NCI-H510A (cell line): ENCODE results near the gene TWNK.
"Not testable (repeated sequence)": the region's sequence is repeated elsewhere in the genome, so short reads cannot be mapped to it uniquely, and the experiment has no call there.

Experiments
- DNase-seq: peaks from one replicate; lab custom pipeline; 2025; lab: John Stamatoyannopoulos, UW

TWNK gene

DNA sequence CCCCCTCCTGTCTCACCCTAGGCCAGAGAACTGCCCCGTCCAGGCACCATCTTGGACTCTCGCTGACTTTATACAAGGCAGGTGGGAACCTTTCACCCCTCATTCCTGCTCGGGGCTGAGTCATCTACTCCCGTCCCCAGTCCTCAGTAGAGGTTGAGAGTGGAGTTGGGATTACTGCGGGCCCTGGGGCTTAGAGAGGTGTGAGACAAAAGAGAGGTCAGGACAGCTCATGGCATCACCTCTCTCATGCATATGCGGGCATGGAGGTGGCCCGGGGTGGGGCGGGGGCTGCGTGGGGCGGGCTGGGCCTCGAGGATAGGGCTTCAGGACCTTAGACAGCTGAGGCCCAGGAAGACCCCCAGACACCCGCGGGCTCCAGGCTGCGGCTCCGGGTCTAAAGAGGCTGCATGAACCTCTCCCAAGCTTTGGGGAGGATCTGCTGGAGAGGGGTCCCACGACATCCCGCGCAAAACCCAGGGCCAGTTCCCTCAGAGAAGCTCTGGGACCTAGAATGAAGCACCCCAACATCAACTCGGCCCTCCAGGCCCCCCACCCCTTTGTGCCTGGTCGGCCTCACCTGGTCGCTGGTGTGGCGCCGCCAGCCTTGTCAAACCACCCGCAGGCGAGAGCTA, 43.3 kb downstream of the TWNK start:
- no peak for DNase-seq

DNA sequence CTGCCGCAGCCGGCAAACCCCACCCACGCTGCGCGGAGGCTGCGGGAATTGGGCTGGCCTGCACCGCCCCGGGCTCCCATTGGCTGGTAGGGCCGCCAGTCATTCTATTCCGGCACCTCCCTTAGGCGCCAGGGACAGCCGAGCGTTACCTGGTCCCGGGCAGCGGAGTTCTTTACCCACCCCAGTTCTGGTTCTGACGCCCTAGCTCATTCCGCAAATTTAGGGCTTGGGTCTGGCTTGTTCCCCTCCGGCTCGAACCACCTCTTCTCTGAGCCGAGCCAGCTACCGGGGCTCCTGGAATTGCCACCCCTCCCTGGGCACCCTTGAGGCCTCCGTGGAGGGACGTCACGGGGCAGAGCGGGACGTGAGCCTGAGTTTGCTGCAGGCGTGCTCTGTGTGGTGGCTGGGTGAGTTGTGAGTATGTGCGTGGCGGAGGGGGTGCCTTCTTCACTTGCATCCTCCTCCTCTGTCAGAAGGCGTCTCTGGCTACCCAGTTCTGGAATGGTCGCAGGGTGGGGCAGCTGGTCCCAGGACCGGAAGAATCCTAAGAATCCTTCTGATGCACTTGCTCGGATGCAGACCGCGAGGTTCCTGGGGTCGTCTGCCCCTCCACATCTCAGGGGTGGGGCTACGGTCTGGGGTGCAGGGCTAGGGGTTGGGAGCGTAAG, 43.9 kb downstream of the TWNK start, which contains the start of the genes PDZD7 and SFXN3:
Gene PDZD7, minus strand, starts transcription at position 2 of the 668 bp plus-strand sequence. CDS start 910 bp downstream, outside the sequence.
Gene SFXN3, plus strand, starts transcription at position 107 of the 668 bp plus-strand sequence. CDS start 3,461 bp downstream, outside the sequence.
- DNase-seq, result peak; percentile 79

DNA sequence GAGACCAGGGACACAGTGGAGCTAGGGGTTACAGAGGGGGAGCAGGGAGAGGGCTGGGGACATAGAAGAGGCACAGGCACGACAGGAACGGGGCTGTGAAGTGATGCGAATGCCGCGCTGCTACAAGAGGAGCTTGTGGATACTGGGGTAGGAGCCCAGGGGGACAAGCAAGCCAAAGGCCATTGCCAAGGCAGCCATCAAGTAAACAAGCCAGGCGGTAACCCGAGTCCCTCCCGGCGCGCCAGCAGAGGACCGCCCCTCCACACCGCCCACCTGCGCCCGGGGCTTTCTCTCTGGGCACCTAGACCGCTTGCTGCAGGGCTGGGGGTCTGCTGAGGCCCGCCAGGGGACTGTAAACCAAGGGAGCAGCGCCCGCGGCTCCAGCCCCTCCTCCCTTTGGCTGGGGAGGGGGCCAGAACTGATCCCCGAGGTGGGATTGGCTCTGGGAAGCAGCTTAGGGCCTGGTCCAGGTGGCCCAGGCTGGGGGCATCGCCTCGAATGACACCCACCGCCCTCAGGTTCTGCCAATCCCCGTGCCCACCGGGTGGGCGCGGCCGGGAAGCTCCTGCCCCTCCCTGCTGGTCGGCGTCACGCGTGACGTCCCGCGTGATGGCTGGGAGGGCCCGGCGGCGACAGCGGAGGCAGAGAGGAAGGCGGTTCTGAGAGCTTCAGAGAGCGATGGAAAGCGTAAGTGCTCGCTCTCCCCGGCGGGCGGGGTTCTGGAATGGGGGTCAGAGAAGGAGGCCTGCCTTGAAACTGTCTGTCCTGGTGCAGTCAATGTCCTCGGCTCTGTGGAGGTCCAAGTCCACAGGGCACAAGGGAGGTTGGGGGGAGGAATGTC, 44.7 kb downstream of the TWNK start:
- peak; percentile 37 for DNase-seq

DNA sequence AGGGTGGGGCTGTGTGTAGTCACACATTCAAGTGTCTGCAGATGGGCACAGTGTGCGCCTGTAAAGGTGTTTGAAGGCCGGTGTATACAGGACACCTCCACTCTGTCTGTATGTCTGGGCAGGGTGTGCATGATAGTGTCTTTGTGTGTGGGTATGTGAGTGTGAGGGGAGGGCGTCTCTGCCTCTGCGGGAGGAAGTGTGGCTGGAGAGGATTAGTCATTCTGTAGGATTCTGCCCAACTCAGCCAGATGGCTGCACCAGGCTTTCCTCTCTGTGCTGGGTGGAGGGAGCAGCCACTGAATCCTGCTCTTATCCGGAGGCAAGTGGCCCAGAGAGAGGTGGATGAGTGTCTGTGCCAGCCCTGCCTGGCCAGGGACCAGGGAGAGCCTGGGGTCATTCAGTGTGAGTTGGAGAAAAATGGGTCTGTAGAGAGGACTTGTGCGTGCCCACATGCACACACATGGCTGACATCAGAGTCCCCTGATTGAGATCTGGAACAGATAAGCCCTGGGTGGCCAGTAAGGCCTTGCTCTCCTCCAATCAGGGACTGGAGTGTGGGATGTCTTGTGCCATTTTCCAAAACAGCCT, 45.4 kb downstream of the TWNK start:
- no peak for DNase-seq

DNA sequence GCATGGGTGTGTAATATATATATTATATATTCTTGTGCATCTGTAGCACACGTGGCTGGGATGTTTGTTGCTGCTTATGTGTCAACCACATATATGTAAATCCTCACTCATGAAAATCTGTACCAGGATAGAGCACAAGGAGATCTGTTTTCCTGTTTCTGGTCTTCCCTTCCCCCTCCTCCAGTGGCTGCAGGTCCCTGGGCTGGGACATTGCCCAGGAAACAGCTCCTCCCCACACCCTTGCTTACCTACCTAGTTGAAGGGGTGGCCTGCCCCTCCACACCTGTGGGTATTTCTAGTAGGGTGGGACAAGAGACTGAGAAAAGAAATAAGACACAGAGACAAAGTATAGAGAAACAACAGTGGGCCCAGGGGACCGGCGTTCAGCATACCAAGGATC, 45.9 kb downstream of the TWNK start:
- no peak for DNase-seq

DNA sequence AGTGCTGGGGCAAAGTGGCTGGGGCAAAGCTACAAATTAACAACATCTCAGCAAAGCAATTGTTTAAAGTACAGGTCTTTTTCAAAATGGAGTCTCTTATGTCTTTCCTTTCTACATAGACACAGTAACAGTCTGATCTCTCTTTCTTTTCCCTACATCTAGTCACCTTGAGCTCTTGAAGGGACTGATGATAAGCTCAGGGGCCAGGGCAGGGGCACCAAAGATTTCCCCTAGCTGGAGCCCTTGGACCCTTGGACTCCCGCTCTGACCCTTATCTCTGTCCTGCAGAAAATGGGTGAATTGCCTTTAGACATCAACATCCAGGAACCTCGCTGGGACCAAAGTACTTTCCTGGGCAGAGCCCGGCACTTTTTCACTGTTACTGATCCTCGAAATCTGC, 47.1 kb downstream of the TWNK start:
- not testable (repeated sequence) for DNase-seq

DNA sequence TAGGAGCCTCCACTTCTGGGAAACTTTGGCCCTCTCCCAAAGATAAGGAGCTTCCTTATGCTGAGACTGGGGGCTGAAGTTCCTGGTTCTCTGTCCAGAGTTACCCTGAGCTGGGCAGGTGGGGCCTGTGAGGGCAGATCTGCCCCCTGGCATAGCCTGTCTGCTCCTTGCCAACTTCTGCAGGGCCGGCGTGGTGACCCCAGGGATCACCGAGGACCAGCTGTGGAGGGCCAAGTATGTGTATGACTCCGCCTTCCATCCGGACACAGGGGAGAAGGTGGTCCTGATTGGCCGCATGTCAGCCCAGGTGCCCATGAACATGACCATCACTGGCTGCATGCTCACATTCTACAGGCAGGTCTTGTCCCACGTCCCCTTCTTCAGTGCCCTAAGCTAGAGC, 48.0 kb downstream of the TWNK start:
- no peak for DNase-seq

DNA sequence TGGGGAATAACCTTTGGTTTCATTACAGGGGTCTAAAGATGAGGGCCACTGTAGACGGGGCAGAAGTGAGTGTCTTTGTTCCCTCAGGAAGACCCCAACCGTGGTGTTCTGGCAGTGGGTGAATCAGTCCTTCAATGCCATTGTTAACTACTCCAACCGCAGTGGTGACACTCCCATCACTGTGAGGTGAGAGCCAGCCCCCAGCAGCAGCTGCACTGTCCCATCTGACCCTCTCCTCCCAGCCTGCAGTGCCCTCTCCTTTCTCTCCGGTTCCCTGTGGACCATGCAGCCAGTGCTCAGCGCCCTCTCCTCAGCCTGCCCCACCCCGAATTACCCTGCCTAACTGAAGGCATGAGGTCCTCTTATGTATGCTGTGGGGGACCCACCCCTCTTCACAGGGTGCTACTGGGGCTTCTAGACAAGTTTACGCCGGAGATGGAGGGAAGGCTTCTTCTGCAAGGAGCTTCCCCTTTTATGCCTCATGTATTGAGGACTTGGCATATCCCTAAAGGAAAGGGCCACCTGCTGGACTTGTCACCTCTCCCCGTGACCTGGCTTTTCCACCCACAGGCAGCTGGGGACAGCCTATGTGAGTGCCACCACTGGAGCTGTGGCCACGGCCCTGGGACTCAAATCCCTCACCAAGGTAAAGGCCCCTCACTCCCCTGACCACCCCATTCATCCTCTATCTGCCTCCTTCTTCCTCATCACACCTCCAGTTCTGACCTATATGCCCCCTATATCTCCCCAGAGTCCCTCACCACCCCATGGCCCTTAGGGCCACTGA, 48.8 kb downstream of the TWNK start:
- DNase-seq, result no peak

DNA sequence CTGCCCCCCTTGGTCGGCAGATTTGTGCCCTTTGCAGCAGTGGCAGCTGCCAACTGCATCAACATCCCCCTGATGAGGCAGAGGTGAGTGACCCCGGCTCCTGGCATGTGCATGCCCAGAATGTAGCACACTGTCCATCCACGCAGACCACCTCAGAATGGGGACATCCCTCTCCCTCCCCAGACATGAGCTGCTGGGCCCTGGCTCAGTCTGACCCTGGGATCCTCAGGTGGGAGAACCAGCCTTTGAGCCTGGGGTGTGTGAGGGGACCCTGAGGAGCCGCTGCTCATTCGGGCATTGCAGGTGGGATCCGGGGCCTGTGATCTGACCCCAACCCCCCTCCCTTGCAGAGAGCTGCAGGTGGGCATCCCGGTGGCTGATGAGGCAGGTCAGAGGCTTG, 49.4 kb downstream of the TWNK start:
- DNase-seq, result no peak

DNA sequence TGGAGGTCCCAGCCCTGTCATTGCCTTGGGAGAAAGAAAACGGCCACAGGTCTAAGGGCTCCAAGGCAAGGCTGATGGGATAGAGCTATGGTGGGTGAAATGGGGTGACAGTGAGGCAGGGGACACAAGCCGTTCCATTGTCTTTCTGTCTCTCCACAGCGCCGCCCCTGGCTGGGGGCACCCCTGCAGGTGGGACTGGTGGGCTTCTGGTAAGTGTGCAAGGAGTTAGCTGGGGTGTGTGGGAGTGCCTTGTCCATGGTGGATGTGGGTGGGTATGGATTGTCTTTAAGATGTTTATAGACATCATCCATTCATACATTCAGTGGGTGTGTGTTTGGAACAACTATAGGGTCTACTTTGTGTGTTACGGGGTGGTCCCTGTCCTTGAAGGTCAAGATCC, 51.1 kb downstream of the TWNK start:
- no peak for DNase-seq

DNA sequence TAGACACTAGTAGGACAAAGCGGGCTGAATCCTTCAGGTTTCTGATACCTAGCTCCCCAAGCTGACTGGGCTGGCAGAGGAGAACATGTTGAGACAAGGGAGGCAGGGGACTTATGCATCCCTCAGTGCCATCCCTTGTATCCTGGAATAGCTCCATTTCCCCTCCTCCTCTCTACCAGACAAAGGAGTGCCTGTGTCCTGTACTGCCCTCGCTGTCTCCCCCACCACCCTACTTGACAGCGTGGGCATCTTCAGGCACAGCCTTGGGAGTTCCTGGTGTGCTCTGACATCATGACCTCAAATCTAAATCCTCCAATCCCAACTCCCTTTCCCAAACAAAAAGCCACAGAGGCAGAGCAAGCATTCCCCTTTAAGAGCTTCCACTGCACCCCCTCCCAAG, 52.7 kb downstream of the TWNK start:
- no peak for DNase-seq

DNA sequence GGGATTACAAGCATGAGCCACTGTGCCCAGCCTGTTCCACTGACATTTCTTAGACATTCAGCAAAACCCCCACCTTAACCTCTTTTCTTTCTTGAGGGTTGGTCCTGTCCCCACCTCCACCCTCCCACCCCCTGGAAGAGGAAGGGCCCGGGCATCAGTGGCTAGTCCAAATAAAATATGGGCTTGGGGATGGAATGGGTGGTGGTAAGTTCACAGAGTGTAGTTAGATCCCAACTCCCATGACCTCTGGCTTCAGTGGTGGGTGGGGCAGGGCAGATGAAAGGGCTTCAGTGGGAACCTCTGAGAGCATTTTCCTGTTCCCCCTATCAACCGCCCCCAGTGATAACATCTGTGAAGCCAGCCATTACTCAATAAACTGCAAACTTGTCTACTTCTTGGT, 53.5 kb downstream of the TWNK start:
- DNase-seq, result no peak

DNA sequence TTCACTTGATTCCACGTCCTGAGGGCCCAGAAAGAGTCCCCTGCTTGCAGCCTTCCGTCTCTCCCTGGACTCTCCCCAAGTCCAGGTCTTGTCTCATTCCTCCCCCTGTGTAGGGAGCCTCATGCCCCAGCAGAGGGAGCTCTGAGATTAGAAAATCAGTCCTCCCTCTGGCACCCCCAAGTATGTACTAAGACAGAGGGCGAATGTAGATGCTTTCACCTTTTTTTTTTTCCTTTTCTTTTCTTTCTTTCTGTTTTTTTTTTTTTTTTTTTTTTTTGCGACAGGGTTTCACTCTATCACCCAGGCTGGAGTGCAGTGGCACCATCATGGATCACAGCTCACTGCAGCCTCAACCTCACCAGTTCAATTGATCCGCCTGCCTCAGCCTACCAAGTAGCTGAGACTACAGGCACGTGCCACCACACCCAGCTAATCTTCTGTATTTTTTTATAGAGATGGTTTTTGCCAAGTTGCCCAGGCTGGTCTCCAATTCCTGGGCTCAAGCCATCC, 54.0 kb downstream of the TWNK start:
- peak; percentile 53 for DNase-seq

DNA sequence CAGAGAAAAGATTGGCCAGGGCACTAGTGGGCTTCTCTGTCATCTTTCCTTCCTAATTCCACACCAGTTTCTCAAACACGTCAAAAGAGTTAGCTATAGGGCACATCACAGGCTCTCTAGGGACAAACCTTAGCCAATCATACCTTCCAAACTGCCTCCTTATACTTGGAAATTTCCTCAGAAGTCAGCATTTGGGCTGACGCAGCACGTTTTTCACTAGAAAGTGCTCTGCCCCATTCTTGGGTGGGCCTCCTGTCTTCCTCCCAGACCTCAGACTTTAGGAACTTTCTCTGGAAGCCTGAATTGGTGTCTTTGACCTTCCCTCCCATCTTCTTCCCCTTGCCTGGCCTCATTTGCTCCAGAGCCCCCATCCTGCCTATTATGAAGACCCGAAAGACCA, 54.8 kb downstream of the TWNK start:
- DNase-seq, result no peak

DNA sequence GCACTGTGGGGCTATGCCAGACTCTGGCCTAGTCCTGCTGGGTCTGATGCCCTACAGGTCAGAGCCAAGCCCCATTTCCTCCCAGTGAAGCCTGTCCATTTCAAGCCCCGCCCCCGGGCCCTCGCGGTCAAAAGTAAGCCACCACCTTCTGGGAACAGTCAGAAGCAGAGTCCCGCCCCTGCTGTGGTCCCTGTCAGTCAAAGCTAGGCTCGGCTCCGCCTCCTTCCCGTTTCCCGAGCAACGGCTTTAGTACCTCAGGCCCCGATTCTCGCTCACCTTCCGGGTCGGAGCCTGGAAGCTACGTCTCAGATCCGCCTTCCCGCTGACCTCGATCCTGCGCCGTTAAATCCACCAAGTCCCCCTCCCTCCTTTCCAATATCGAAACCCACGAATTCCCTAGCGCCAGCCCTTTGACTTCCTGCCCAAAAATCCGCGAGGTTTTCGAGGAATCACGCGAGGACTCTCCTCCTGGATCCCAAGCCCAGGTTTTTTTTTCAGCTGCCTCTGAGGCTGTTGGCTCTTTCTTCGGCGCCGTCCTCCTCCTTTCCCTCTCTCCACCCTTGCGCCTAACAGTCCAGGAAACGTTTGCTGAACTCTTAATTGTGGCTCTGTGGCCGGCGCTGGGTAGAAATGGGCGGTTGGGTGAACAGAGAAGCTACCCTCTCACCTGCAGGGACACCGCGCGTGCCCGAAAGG, 55.5 kb downstream of the TWNK start:
- DNase-seq, result peak; percentile 97

DNA sequence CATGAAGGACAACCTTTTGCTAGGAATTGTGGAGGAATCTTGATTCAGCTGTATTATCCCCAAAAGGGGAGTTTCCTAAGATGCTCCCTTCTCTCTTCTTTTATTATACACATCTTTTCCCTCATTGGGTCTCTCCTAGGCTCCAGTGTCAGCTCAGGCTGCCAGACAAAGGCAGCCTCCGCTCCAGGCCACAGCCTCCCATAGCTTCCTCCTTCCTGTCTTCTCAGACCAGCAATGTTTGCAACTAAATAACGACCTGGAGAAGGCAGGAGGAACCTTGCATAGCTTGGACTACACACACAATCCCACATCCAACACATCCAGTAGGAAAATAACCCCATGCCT, 56.0 kb downstream of the TWNK start:
- no peak for DNase-seq
